GM12878 (cell line): ENCODE results near the gene TAPBPL. TPM values are rescaled to one million over a fixed set of nuclear protein-coding genes. Genes with fewer than 3 reads are reported as not detected.

Experiments
- CREM ChIP-seq: IDR thresholded peaks from 2 replicates; pipeline ENCODE4 v1.6.1; 2014; ENCODE audit warnings: antibody characterized with exemption, low read depth
- DPF2 ChIP-seq: fragments of 450-650 bp; IDR thresholded peaks from 2 replicates; pipeline ENCODE4 v1.6.1; 2017; ENCODE audit warnings: mild to moderate bottlenecking
- EED ChIP-seq: sonication (generic); IDR thresholded peaks from 2 replicates; pipeline ENCODE4 v1.6.1; 2016; ENCODE audit warnings: antibody characterized with exemption, low read depth
- GATAD2B ChIP-seq: fragments of 450-650 bp; conservative IDR thresholded peaks from 2 replicates; pipeline ENCODE4 v1.6.1; 2017; ENCODE audit warnings: low read depth, mild to moderate bottlenecking, moderate library complexity
- HDGF ChIP-seq: fragments of 450-650 bp; IDR thresholded peaks from 2 replicates; pipeline ENCODE4 v1.6.1; 2016; ENCODE audit warnings: antibody characterized with exemption
- IKZF1 ChIP-seq: fragments of 450-650 bp; conservative IDR thresholded peaks from 2 replicates; pipeline ENCODE4 v1.6.1; 2017; ENCODE audit warnings: antibody characterized with exemption, mild to moderate bottlenecking
- KAT2A ChIP-seq: conservative IDR thresholded peaks from 2 replicates; pipeline ENCODE4 v1.6.1; 2011; ENCODE audit warnings: low read depth, low read length; ENCODE audit not compliant: control insufficient read depth
- NR2F1 ChIP-seq: fragments of 450-650 bp; conservative IDR thresholded peaks from 2 replicates; pipeline ENCODE4 v1.6.1; 2017; ENCODE audit warnings: mild to moderate bottlenecking
- PML ChIP-seq: IDR thresholded peaks from 2 replicates; pipeline ENCODE4 v1.6.1; 2012; ENCODE audit warnings: low read length, inconsistent platforms
- RB1 ChIP-seq: fragments of 450-650 bp; formaldehyde crosslinking; IDR thresholded peaks from 2 replicates; pipeline ENCODE4 v1.6.1; 2017; ENCODE audit warnings: mild to moderate bottlenecking, borderline replicate concordance
- SUPT20H ChIP-seq: IDR thresholded peaks from 2 replicates; pipeline ENCODE4 v1.6.1; 2011; ENCODE audit warnings: low read depth, mild to moderate bottlenecking, low read length, moderate library complexity, borderline replicate concordance; ENCODE audit not compliant: control insufficient read depth
- WRNIP1 ChIP-seq: IDR thresholded peaks from 2 replicates; pipeline ENCODE4 v1.6.1; 2011; ENCODE audit warnings: low read depth, low read length, improper control_type of control experiment, borderline replicate concordance
- ZNF207 ChIP-seq: fragments of 450-650 bp; IDR thresholded peaks from 2 replicates; pipeline ENCODE4 v1.6.1; 2014; ENCODE audit warnings: antibody characterized with exemption, mild to moderate bottlenecking, borderline replicate concordance
- polyA plus RNA-seq, 11 experiments: library from polyadenylated mRNA; depleted of rRNA in 4 of 11; unstranded in 6 of 11; stranded (reverse) in 5 of 11; fragments of >200 nt; fragmentation: Nextera tagmentation in 4 of 11; fragmentation: Illumina TruSeq in 1 of 11; extraction: Ambion mirVana in 4 of 11; extraction: Trizol in 1 of 11; gene quantifications; 1 replicate in 1 of 11; 2 replicates in 10 of 11; pipeline versions ENCODE4 v1.2.1 to v1.2.3, GENCODE V29; 2011 to 2016; ENCODE audit warnings: inconsistent platforms in 2 of 11, missing spikeins in 2 of 11, low read depth in 1 of 11
- total RNA-seq, 4 experiments: library from RNA; depleted of rRNA in 3 of 4; stranded (reverse); fragments of >200 nt in 3 of 4; fragmentation: Illumina TruSeq in 1 of 4; extraction: Trizol in 1 of 4; gene quantifications; 2 replicates each; pipeline versions ENCODE4 v1.2.1 to v1.2.3, GENCODE V29; 2013 to 2021
- TF ChIP-seq, protein P1 (sequence below): IDR thresholded peaks from 2 replicates; pipeline ENCODE4 v1.6.1; 2012; ENCODE audit warnings: low read depth, low read length, improper control_type of control experiment
- TF ChIP-seq, protein P2 (sequence below): fragments of 450-650 bp; IDR thresholded peaks from 2 replicates; pipeline ENCODE4 v1.6.1; 2018; ENCODE audit warnings: mild to moderate bottlenecking, low read depth, moderate library complexity; ENCODE audit not compliant: partially characterized antibody
- TF ChIP-seq, protein P3 (sequence below): fragments of 450-650 bp; IDR thresholded peaks from 2 replicates; pipeline ENCODE4 v1.6.1; 2017; ENCODE audit warnings: antibody characterized with exemption, mild to moderate bottlenecking, moderate library complexity
- TF ChIP-seq, protein P4 (sequence below): fragments of 450-650 bp; formaldehyde crosslinking; IDR thresholded peaks from 2 replicates; pipeline ENCODE4 v1.4.0; 2022; ENCODE audit warnings: mild to moderate bottlenecking, moderate library complexity
- TF ChIP-seq, protein P5 (sequence below): IDR thresholded peaks from 2 replicates; pipeline ENCODE4 v1.6.1; 2011; ENCODE audit warnings: low read depth, low read length, improper control_type of control experiment, borderline replicate concordance

TAPBPL gene
- total and polyA plus RNA-seq, 10 of the 15 experiments (the other 5 are each of a cell fraction or from before 2014, with no cell fraction given), result 12.4 to 45.0 (median 29.9) TPM

DNA sequence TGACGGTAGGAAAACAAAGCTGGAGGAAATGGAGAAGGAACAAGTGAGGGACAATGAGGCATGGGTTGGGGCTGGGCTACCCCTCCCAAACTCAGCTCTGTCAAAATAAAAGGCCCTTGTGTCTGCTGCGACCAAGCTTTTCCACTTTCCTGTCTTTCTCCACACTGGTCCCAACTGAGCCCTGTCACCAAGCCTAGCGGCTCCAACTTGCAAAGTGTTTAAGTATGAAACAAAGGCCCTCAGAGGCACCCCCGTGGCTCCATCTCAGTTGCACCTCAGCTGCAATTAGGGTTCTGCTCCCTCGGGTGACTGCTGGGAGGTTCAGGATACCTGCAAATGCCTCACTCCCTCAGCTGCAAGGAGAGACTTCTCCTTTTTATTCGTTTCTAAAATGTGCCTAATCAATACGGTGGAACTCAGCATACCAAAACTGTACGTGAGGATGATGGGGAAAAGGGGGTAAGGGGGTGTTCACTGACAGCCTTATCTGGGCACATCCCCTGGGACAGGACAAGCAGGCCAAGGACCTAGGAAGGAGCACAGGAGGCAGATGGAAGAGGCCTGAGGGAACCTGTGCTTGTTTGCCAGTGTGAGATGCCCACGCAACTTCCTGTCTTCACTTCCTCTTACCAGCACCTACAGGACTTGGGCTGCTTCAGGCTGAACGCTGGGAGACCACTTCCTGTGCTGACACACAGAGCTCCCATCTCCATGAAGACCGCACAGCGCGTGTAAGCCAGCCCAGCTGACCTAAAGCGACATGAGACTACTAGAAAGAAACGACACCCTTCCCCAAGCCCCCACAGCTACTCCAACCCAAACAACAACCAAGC, 9.8 kb downstream of the TAPBPL start (continued):
- TF ChIP-seq, protein P1, sequence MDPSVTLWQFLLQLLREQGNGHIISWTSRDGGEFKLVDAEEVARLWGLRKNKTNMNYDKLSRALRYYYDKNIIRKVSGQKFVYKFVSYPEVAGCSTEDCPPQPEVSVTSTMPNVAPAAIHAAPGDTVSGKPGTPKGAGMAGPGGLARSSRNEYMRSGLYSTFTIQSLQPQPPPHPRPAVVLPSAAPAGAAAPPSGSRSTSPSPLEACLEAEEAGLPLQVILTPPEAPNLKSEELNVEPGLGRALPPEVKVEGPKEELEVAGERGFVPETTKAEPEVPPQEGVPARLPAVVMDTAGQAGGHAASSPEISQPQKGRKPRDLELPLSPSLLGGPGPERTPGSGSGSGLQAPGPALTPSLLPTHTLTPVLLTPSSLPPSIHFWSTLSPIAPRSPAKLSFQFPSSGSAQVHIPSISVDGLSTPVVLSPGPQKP, result 0 out of 2 replicates have a peak, but pooled peaks have one; percentile 55
- TF ChIP-seq CREM (peak; percentile 63; the same call in 1 of the 2 replicates), ZNF207 (peak; percentile 68; the same call in 1 of the 2 replicates), EED (peak; percentile 97), RB1 (0 out of 2 replicates have a peak, but pooled peaks have one; percentile 32), NR2F1 (peak; percentile 40; the same call in 1 of the 2 replicates), IKZF1 (peak; percentile 98), PML (peak; percentile 2), KAT2A (no peak), HDGF (peak; percentile 68; the same call in 1 of the 2 replicates), WRNIP1 (0 out of 2 replicates have a peak, but pooled peaks have one; percentile 21), DPF2 (peak; percentile 96), GATAD2B (peak; percentile 88; the same call in 1 of the 2 replicates), SUPT20H (no peak)
- TF ChIP-seq, protein P2, sequence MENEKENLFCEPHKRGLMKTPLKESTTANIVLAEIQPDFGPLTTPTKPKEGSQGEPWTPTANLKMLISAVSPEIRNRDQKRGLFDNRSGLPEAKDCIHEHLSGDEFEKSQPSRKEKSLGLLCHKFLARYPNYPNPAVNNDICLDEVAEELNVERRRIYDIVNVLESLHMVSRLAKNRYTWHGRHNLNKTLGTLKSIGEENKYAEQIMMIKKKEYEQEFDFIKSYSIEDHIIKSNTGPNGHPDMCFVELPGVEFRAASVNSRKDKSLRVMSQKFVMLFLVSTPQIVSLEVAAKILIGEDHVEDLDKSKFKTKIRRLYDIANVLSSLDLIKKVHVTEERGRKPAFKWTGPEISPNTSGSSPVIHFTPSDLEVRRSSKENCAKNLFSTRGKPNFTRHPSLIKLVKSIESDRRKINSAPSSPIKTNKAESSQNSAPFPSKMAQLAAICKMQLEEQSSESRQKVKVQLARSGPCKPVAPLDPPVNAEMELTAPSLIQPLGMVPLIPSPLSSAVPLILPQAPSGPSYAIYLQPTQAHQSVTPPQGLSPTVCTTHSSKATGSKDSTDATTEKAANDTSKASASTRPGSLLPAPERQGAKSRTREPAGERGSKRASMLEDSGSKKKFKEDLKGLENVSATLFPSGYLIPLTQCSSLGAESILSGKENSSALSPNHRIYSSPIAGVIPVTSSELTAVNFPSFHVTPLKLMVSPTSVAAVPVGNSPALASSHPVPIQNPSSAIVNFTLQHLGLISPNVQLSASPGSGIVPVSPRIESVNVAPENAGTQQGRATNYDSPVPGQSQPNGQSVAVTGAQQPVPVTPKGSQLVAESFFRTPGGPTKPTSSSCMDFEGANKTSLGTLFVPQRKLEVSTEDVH, result no peak
- TF ChIP-seq, protein P3, sequence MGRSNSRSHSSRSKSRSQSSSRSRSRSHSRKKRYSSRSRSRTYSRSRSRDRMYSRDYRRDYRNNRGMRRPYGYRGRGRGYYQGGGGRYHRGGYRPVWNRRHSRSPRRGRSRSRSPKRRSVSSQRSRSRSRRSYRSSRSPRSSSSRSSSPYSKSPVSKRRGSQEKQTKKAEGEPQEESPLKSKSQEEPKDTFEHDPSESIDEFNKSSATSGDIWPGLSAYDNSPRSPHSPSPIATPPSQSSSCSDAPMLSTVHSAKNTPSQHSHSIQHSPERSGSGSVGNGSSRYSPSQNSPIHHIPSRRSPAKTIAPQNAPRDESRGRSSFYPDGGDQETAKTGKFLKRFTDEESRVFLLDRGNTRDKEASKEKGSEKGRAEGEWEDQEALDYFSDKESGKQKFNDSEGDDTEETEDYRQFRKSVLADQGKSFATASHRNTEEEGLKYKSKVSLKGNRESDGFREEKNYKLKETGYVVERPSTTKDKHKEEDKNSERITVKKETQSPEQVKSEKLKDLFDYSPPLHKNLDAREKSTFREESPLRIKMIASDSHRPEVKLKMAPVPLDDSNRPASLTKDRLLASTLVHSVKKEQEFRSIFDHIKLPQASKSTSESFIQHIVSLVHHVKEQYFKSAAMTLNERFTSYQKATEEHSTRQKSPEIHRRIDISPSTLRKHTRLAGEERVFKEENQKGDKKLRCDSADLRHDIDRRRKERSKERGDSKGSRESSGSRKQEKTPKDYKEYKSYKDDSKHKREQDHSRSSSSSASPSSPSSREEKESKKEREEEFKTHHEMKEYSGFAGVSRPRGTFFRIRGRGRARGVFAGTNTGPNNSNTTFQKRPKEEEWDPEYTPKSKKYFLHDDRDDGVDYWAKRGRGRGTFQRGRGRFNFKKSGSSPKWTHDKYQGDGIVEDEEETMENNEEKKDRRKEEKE, result no peak
- TF ChIP-seq, protein P4, sequence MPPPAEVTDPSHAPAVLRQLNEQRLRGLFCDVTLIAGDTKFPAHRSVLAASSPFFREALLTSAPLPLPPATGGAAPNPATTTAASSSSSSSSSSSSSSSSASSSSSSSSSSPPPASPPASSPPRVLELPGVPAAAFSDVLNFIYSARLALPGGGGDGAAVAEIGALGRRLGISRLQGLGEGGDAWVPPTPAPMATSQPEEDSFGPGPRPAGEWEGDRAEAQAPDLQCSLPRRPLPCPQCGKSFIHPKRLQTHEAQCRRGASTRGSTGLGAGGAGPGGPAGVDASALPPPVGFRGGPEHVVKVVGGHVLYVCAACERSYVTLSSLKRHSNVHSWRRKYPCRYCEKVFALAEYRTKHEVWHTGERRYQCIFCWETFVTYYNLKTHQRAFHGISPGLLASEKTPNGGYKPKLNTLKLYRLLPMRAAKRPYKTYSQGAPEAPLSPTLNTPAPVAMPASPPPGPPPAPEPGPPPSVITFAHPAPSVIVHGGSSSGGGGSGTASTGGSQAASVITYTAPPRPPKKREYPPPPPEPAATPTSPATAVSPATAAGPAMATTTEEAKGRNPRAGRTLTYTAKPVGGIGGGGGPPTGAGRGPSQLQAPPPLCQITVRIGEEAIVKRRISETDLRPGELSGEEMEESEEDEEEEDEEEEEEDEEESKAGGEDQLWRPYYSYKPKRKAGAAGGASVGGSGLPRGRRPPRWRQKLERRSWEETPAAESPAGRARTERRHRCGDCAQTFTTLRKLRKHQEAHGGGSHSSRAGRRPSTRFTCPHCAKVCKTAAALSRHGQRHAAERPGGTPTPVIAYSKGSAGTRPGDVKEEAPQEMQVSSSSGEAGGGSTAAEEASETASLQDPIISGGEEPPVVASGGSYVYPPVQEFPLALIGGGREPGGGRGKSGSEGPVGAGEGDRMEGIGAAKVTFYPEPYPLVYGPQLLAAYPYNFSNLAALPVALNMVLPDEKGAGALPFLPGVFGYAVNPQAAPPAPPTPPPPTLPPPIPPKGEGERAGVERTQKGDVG, result no peak
- TF ChIP-seq, protein P5, sequence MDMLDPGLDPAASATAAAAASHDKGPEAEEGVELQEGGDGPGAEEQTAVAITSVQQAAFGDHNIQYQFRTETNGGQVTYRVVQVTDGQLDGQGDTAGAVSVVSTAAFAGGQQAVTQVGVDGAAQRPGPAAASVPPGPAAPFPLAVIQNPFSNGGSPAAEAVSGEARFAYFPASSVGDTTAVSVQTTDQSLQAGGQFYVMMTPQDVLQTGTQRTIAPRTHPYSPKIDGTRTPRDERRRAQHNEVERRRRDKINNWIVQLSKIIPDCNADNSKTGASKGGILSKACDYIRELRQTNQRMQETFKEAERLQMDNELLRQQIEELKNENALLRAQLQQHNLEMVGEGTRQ, result peak; percentile 26; the same call in 1 of the 2 replicates
